ENCODE results near the gene EXOC6B. TPM values are rescaled to one million over a fixed set of nuclear protein-coding genes. Genes with fewer than 3 reads are reported as not detected.

The EXOC6B gene
- total RNA-seq, 4 donors from 2014 or later: 21.0 to 57.7 (median 36.1) TPM

GRCh38 chr2:72673279-72673678 lies 152.6 kb downstream of the EXOC6B start:
- Histone ChIP-seq H3K4me1 (no peaks in the 10 kb centered on the region), H3K27ac (no peak overlapping the region), H3K27me3 (no peaks in the 10 kb centered on the region), H3K36me3 (no peaks in the 10 kb centered on the region), H3K4me3 (no peak overlapping the region), H3K9me3 (no peaks in the 10 kb centered on the region)
- 85 to 92% methylated on average over 2 of the region's 2 CpGs for WGBS, 2 donors
- TF ChIP-seq CTCF (IDR thresholded peaks at IDR 0.05): no peak
- no peak for TF ChIP-seq POLR2A (IDR thresholded peaks at IDR 0.05)
- no peak for DNase-seq
- intact Hi-C loops (cut with DNase I): no loop called here

GRCh38 chr2:72669121-72669520 lies 156.7 kb downstream of the EXOC6B start:
- H3K27ac ChIP-seq: no peak overlapping the region
- intact Hi-C loops (cut with DNase I): no loop called here
- H3K27me3 ChIP-seq: no peaks in the 10 kb centered on the region
- H3K36me3 ChIP-seq: peaks cover 0 to 11% (median 0%) of the 10 kb centered on the region in 3 donors
- peaks cover 0 to 28% (median 10%) of the 10 kb centered on the region in 3 donors for H3K9me3 ChIP-seq
- TF ChIP-seq CTCF (IDR thresholded peaks at IDR 0.05) (no peak), POLR2A (IDR thresholded peaks at IDR 0.05) (no peak)
- no peaks in the 10 kb centered on the region for H3K4me1 ChIP-seq
- 44 to 50% methylated on average over 4 of the region's 4 CpGs for WGBS, 2 donors
- no peak for DNase-seq
- no peak overlapping the region for H3K4me3 ChIP-seq

- WGBS, 2 donors: 77 to 89% methylated on average over 4 of the region's 4 CpGs
- no peak overlapping the region for H3K4me3 ChIP-seq
- H3K36me3 ChIP-seq: peaks cover 0 to 11% (median 0%) of the 10 kb centered on the region in 3 donors
- no peak overlapping the region for H3K27ac ChIP-seq
- H3K27me3 ChIP-seq: no peaks in the 10 kb centered on the region
- no peak for TF ChIP-seq CTCF (IDR thresholded peaks at IDR 0.05)
- TF ChIP-seq POLR2A (IDR thresholded peaks at IDR 0.05): no peak
- no peak for DNase-seq
- peaks cover 0 to 28% (median 10%) of the 10 kb centered on the region in 3 donors for H3K9me3 ChIP-seq
- no peaks in the 10 kb centered on the region for H3K4me1 ChIP-seq
- intact Hi-C loops (cut with DNase I): no loop called here
Measured at GRCh38 chr2:72668647-72669046, 157.2 kb downstream of the EXOC6B start.

GRCh38 chr2:72665448-72665847 lies 160.4 kb downstream of the EXOC6B start:
- Histone ChIP-seq H3K27me3 (no peaks in the 10 kb centered on the region), H3K4me1 (no peaks in the 10 kb centered on the region), H3K36me3 (peaks cover 0 to 11% (median 0%) of the 10 kb centered on the region in 3 donors), H3K9me3 (peaks cover 0 to 28% (median 10%) of the 10 kb centered on the region in 3 donors), H3K27ac (no peak overlapping the region), H3K4me3 (no peak overlapping the region)
- WGBS, 2 donors: 91 to 95% methylated on average over 2 of the region's 2 CpGs
- DNase-seq: no peak
- intact Hi-C loops (cut with DNase I): no loop called here
- TF ChIP-seq CTCF (IDR thresholded peaks at IDR 0.05) (no peak), POLR2A (IDR thresholded peaks at IDR 0.05) (no peak)

GRCh38 chr2:72661985-72662384 lies 163.8 kb downstream of the EXOC6B start:
- Histone ChIP-seq H3K36me3 (peaks cover 0 to 11% (median 0%) of the 10 kb centered on the region in 3 donors), H3K4me1 (no peaks in the 10 kb centered on the region), H3K27me3 (no peaks in the 10 kb centered on the region), H3K4me3 (no peak overlapping the region), H3K27ac (no peak overlapping the region), H3K9me3 (peaks cover 0 to 18% (median 5%) of the 10 kb centered on the region in 3 donors)
- TF ChIP-seq CTCF (IDR thresholded peaks at IDR 0.05): no peak
- no peak for TF ChIP-seq POLR2A (IDR thresholded peaks at IDR 0.05)
- no peak for DNase-seq
- 80 to 83% methylated on average over 2 of the region's 2 CpGs for WGBS, 2 donors
- intact Hi-C loops (cut with DNase I): no loop called here

Measured in esophagus squamous epithelium (tissue), 5 donors.